Neural crest cell (in vitro differentiated cells): ENCODE results near the gene PCNX3. TPM values are rescaled to one million over a fixed set of nuclear protein-coding genes. Genes with fewer than 3 reads are reported as not detected.
A peak's percentile ranks its signal among the peaks of the same experiment; 100 is the strongest.

Source experiments
- DNase-seq: peaks from one replicate; pipeline ENCODE4 v3.0.0; 2021; ENCODE audit warnings: low read depth, mixed read lengths, low spot score
- H3K27ac Mint-ChIP-seq: one replicate; pipeline ENCODE4 v1.8.0; 2021; ENCODE audit warnings: mild to moderate bottlenecking, mixed read lengths; ENCODE audit not compliant: unreplicated experiment
- H3K27me3 Mint-ChIP-seq: 2 replicates; pipeline ENCODE4 v1.8.0; 2021; ENCODE audit warnings: low read depth, mild to moderate bottlenecking, mixed read lengths
- H3K36me3 Mint-ChIP-seq: 2 replicates; pipeline ENCODE4 v1.8.0; 2021; ENCODE audit warnings: low read depth, mild to moderate bottlenecking, mixed read lengths
- H3K4me1 Mint-ChIP-seq: 2 replicates; pipeline ENCODE4 v1.8.0; 2021; ENCODE audit warnings: mixed read lengths
- H3K4me3 Mint-ChIP-seq: one replicate; pipeline ENCODE4 v1.8.0; 2021; ENCODE audit warnings: mild to moderate bottlenecking, mixed read lengths
- H3K9me3 Mint-ChIP-seq: 2 replicates; pipeline ENCODE4 v1.8.0; 2021; ENCODE audit warnings: mixed read lengths
- total RNA-seq: library from RNA; stranded (reverse); gene quantifications from 2 replicates; pipeline ENCODE4 v1.2.1, GENCODE V29; 2021
- TF ChIP-seq, protein P1 (sequence below): fragments of 200-600 bp; sonication (generic); conservative IDR thresholded peaks from 2 replicates; pipeline ENCODE4 v1.5.0; 2021; ENCODE audit warnings: antibody characterized with exemption, mild to moderate bottlenecking

PCNX3 gene
- total RNA-seq, 1 donor from 2014 or later, result 58.2 TPM

DNA sequence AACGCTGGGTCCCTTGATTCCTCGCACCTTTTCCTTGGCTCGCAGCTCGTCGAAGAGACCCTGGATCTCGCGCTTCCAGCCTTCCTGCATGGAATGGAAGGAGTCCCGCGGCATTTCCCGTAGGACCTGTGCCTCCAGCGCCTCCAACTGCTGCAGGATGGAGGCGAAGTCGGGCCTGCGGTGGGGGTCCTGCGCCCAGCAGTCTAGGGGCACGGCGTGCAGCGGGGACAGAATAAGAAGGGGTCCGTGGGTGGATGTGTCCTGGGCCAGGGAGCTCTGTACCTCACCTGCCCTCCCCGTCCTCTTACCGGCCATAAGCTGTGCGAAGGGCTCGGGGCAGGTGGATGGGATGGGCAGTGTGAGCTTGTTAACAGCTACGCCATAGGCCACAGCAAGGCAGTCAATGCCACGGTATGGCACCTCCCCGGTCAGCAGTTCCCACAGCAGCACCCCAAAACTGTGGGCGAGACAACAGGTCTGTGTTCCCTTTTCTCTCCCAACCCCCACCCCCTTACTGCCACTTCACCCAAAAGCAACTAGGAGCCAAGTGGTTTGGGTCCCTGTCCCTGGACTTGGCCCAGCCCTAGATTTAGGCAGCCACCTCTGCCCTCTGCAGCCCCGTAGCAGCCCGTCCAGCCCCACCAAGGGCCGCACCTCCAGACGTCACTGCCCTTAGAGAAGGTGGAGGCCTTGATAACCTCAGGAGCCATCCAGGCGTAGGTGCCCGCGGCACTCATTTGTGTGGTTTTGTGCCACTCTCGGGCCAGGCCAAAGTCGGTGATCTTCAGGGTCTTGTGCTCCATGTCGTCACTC, 7.8 kb upstream of the PCNX3 start:
- Mint-ChIP-seq H3K27me3 (no peaks in the 10 kb centered on the region), H3K9me3 (no peaks in the 10 kb centered on the region), H3K4me1 (peaks cover 48% of the 10 kb centered on the region), H3K27ac (no peak overlapping the region), H3K36me3 (peaks cover 4% of the 10 kb centered on the region), H3K4me3 (peak overlapping the region; percentile 70)
- TF ChIP-seq, protein P1, sequence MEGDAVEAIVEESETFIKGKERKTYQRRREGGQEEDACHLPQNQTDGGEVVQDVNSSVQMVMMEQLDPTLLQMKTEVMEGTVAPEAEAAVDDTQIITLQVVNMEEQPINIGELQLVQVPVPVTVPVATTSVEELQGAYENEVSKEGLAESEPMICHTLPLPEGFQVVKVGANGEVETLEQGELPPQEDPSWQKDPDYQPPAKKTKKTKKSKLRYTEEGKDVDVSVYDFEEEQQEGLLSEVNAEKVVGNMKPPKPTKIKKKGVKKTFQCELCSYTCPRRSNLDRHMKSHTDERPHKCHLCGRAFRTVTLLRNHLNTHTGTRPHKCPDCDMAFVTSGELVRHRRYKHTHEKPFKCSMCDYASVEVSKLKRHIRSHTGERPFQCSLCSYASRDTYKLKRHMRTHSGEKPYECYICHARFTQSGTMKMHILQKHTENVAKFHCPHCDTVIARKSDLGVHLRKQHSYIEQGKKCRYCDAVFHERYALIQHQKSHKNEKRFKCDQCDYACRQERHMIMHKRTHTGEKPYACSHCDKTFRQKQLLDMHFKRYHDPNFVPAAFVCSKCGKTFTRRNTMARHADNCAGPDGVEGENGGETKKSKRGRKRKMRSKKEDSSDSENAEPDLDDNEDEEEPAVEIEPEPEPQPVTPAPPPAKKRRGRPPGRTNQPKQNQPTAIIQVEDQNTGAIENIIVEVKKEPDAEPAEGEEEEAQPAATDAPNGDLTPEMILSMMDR, result no peak
- DNase-seq, result no peak

DNA sequence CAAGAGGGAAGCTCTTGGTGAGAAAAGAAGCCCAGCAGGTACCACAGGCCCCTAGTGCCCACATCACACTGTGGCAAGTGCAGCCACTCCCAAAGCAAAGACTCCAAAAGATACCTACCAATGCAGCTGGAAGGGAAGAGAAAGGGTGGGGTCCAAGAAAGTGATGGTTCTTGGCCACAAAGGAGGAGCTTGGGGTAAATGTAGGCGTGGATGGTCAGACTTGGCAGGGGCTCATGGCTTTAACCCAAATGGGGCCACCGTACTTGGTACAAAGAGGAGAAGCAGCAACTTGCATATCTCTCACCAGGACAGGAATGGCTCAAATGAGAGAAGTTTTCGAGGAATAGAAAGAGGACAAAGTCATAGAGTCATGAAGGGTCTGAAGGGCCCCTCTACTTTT, 6.3 kb upstream of the PCNX3 start:
- H3K36me3 Mint-ChIP-seq, result no peaks in the 10 kb centered on the region
- H3K27ac Mint-ChIP-seq, result no peak overlapping the region

DNA sequence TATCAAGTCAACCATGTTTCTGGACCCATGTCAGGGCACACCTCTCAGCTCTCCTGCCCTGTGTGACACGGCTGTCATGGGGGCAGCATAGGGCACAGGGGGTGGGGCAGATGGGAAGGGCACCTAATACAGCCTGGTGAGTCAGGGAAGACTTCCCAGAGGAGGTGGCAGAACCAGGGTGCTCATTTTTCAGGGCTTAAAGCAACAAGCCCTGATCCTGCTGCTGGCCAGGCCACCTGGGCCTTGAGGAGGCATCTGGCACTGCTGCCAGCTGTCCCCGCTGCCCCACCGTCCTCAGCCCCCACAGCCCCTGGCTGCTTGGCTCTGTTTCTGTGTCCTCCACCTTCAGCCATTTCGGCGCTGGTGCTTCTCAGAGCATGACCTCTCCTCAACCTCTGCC, 5.9 kb upstream of the PCNX3 start:
- Mint-ChIP-seq H3K4me1 (peaks cover 48% of the 10 kb centered on the region), H3K36me3 (no peaks in the 10 kb centered on the region), H3K27ac (no peak overlapping the region), H3K4me3 (peak overlapping the region; percentile 70), H3K9me3 (no peaks in the 10 kb centered on the region), H3K27me3 (no peaks in the 10 kb centered on the region)
- no peak for DNase-seq
- TF ChIP-seq, protein P1, result no peak

More for the DNA sequence above, 6.3 kb upstream of the PCNX3 start:
- Mint-ChIP-seq H3K9me3 (no peaks in the 10 kb centered on the region), H3K4me1 (peaks cover 48% of the 10 kb centered on the region), H3K4me3 (peak overlapping the region; percentile 70), H3K27me3 (no peaks in the 10 kb centered on the region)
- TF ChIP-seq, protein P1, result no peak
- DNase-seq, result no peak

DNA sequence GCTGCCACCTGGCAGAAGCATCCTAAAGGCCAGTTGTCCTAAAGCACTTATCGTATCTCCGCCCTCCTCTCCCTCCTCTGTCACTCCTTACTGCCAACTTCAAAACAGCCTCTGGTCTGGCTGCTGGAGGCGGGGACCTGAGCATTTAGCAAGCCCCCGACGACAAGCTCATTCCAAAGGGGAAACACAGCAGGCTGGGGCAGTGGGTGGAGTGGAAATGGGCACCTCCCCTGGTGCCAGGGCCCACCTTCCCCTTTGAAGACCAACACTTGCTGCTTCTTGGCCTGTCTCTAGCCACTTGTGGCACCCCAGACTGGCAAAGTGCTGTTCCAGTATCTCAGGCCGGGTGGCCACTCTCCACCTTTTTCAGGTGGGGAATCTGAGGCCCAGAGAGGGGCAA, 5.2 kb upstream of the PCNX3 start:
- Mint-ChIP-seq H3K27ac (no peak overlapping the region), H3K4me1 (peaks cover 54% of the 10 kb centered on the region), H3K27me3 (no peaks in the 10 kb centered on the region), H3K4me3 (peak overlapping the region; percentile 87), H3K36me3 (no peaks in the 10 kb centered on the region), H3K9me3 (no peaks in the 10 kb centered on the region)
- no peak for DNase-seq
- TF ChIP-seq, protein P1, result no peak

DNA sequence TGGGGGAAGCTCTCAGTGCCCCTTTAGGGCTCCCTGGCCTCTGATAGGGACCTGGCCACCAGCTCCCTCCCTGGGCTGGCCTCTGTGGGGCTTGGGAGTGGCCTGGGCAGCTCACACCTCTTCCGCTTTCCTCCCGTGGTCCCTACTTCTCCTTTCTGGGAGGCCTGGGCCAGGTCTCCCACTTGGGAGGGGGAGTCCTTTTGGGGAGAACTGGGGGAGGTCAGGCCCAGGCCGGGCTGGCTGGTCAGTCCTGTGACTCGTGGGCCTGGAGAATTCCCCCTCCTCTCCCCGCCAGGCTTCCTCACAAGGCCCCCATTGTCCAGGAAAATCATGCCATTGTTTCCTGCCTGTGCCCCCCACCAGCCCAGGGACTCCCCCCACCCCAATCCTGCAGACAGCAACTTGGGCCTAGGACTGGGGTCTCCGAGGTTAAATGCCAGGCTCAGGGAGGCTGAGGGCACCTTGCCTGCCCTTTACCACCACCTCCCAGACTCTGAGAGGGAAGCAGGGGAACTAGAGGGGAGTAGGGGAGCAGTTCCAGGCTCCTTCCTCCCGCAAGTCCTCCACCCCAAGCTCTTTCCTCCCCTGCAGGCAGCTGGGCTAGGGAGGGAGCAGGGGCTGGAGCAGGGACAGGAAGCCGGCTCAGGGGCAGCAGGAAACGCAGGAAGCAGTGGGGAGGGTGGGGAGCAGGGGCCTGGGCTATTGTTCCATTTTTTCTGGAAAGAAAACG, 4.4 kb upstream of the PCNX3 start:
- H3K4me3 Mint-ChIP-seq, result peak overlapping the region; percentile 87
- TF ChIP-seq, protein P1, result no peak
- H3K27me3 Mint-ChIP-seq, result no peaks in the 10 kb centered on the region
- peak overlapping the region; percentile 67 for H3K27ac Mint-ChIP-seq
- peaks cover 56% of the 10 kb centered on the region for H3K4me1 Mint-ChIP-seq
- H3K36me3 Mint-ChIP-seq, result no peaks in the 10 kb centered on the region
- no peak for DNase-seq
- no peaks in the 10 kb centered on the region for H3K9me3 Mint-ChIP-seq
